Measurements from ENCODE around the gene HMG20A.

Gene HMG20A

DNA sequence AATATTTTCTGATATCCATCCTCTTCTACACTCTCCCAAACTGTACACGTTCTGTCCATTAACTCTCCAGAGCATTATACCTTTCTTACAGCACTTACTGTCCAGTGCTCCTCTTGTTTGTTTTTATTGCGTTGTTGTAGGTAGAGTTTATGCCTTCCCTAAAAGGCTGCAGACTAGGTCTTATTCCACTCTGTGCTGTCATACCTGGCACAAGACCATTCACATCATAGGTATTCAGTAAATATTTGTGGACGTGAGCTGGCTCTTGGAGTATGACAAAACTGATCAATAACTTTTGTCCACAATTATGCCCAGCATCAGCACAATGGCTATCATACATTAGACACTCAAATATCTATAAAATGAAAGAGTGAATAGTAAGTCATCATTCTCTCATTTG lies 4.4 kb downstream of the HMG20A start:
- no peak for DNase-seq (ENCODE audit: insufficient read length, low spot score)
- FAIRE-seq: no peak

DNA sequence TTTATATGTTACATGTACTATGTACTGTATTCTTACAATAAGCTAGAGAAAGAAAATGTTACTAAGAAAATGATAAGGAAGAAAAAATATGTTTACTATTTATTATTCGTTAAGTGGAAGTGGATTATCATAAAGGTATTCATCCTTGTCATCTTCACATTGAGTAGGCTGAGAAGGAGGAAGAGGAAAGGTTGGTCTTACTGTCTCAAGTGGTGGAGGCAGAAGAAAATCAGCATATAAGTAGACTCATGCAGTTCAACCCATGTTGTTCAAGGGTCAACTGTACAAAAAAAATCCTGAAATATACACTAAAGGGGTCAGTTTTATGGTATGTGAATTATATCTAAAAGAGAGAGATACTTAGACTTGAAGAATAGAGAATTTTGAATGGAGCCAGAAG lies 5.7 kb downstream of the HMG20A start:
- FAIRE-seq (no peak), DNase-seq (ENCODE audit: insufficient read length, low spot score) (no peak)

DNA sequence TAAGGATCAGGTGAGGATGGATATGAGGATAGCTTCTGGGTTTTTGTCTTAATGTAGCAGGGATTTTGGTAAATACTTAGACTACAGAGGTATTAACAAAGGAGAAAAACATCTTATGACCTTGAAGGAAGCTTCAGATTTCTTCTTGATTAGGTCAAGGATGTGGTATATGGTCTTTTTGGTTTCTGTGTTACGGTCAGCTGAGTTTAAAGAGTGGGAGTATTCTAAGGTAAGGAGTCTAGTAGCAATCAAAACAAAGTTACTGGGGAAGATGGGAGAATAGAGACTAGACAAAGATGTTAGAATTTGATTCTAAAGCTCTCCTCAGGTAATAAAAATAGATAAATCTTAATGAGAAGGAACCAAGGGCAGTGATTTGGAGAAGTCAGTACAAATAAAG lies 6.2 kb downstream of the HMG20A start:
- DNase-seq (ENCODE audit: insufficient read length, low spot score): no peak
- no peak for FAIRE-seq

DNA sequence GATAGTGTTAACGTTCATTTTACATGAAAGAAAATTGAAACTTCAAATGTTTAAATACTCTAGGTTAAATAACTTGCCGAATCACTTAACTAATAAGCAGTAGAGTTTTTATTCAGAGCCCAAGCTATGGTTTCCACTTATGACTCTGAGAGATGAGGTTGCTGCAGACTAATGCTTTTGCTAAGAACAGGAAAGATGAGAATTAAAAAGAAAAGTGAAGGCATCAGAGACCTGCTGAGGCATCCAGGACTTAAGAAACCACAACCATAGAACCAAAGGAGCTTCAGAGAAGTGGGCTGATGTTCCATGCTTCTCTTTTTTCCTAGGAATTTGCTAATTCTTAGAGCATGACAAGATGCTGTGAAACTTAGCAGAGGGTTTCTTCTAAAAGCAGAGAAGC lies 9.5 kb downstream of the HMG20A start:
- no peak for FAIRE-seq

DNA sequence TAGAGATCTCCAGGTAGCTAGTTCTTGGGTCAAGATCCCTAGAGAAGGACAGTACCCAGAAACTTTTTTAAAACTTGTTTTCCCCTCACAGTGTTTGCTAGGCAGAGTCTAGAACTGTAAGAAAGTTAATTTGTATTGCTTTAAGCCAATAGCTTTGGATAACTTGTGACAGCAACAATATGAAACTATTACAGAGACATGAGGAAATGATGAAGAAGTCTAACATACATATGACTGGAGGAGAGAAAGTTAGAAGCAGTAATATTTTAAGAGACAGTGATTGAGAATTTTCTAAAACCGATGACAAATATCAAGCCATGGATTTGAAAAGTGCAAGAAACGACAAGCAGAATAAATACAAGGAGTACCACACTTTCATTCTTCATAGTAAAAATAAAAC lies 10.0 kb downstream of the HMG20A start:
- FAIRE-seq (no peak), DNase-seq (ENCODE audit: insufficient read length, low spot score) (no peak)

More for the DNA sequence above, 9.5 kb downstream of the HMG20A start:
- DNase-seq (ENCODE audit: insufficient read length, low spot score): no peak

DNA sequence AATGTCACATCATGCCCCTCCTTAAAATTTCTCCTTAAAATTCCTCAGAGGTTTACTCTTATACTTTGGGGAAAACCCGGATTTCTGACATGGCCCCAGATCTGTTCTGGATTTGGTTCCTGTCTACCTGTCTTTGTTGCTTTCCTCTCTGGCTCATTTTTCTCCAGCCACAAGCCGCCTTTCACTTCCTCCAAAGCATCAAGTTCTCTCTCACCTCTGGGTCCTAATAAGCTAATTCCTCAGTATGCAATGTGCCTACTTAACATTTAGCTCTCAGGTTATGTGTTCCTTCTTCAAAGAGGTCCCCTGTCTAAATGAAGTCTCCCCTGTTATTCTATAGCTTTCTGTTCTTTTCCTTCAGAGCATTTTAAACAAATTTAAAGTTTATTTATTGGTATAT lies 16.1 kb downstream of the HMG20A start:
- DNase-seq (ENCODE audit: insufficient read length, low spot score): no peak
- no peak for FAIRE-seq

DNA sequence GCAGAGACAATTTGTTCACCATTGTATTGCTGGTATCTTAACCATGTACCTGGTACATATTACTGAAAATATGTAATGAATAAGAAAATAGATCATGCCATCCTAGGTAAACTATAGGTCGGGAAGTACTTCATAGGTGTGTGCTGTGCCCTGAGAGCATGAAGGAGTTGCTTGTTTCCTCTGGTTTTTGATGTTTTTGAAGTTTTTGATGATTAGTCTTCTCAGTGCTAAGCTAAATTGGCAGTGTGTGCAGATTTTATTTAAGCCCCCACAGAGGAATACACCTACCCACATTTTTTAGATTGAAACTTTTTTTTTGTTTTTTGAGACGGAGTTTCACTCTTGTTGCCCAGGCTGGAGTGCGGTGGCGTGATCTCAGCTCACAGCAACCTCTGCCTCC lies 16.6 kb downstream of the HMG20A start:
- DNase-seq (ENCODE audit: insufficient read length, low spot score) (no peak), FAIRE-seq (no peak)

DNA sequence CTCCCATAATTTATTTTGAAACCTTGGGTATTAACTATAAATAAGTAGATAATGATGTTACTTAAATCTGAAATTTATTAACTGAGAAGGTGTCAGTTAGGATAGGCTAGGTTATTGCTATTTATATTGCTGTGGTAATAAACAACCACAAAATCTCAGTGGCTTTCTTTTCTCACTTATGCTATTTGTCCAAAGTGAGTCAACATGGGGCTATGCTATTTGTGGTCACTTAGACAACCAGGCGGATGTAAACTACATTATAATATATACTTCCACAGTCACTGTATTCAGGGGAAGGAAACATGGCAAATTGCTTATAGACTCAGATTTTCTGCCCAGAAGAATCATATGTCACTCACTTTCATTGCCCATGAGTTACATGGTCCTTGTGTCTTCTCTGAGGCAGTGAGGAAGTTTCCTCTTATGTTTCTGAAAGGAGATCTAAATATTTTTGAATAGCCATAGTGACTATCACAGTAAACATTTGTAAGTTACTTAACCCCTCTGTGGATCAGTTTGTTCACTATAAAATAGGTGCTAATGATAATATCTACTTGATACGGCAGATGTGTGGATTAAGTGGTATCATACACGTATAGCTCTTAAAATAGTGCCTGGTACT lies 19.8 kb downstream of the HMG20A start:
- DNase-seq (ENCODE audit: insufficient read length, low spot score) (peak; percentile 22), FAIRE-seq (no peak)

DNA sequence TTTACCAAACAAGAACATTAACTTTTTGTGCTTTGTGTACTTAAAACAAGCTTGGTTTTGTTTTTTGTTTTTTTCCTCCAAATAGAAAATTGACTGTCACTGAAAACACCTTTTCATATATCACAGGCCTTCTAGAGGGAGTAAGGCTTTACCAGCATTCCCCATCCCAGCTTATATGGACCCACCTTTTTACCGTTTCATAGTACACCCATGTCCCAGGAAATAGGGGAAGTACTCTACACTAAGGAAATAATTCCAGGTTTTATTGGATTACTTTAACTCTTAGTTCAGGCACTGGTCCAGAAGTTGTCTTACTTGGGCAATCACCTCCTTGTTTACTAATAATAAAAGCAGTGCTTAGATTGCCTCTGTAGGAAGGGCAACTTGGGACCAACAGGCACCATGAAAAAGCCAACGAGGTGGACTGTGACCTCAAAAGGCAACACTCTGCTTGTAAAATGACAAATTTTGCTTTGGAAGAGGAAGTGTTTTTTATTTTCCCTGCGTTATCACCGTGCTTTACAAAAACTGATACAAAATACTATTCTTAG lies 26.2 kb downstream of the HMG20A start:
- FAIRE-seq (no peak), DNase-seq (ENCODE audit: insufficient read length, low spot score) (no peak)

DNA sequence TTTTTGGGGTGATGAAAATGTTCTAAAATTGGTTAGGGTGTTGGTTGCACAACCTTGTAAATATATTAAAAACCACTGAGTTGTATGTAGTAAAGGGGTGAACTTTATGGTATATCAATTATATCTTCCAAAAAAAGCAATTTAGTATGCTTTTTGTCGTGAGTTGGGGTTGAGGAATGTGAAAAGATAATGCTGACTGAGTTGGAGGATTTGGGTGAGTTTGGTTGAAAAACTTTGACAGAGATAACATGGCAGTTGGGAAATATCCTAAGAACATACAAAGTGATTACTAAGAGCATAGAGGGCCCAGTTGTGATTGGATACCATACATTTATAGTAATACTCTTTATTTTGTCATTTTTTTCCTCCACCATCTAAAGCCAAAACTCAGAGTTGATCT lies 33.6 kb downstream of the HMG20A start:
- FAIRE-seq: no peak
- no peak for DNase-seq (ENCODE audit: insufficient read length, low spot score)

DNA sequence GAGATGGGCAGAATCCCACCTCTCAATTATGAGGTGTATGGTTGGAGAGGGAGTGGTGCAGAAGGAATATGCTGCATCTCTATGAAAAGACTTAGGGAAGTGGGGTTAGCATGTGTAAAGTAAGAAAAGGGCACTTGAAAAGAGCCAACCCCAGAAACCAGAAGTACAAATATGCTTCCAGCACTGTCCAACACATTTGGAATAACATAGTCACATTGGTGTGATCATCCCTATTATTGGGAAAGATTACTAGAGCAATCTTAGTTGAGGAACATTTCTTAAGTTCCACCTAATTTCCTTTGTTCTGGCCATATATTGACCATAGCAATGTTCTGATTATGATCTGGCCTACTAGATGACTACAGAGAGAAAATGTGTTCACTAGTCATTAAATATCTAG lies 34.3 kb downstream of the HMG20A start:
- DNase-seq (ENCODE audit: insufficient read length, low spot score) (no peak), FAIRE-seq (no peak)

DNA sequence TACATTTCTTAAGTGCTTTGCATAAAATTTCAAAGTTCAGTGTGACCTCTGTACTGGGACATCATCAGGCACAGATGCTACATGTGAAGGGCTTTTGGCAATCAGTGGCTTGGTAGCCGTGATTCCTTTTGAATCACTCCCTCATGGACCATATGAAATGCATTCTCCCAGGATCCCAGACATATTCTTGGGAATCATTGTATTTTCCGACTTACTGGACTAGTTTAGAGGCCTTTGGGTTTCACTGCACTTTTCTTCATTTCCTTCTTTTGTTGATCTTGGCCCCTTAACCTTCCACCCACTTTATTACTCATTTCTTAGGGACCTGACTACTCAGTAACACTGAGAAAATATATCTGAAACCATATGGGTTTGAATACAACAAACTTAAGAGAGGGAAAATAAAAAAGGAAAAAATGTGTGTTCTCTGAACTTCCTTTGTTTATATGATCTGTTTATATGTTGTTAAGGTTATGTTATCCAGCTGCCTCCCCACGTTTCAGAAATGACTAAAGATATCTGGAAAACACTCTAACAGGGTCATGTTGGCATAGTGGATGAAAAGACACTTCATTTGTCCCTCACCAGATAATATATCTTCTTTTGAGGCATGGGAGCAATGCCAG lies 35.1 kb downstream of the HMG20A start:
- DNase-seq (ENCODE audit: insufficient read length, low spot score) (no peak), FAIRE-seq (no peak)

DNA sequence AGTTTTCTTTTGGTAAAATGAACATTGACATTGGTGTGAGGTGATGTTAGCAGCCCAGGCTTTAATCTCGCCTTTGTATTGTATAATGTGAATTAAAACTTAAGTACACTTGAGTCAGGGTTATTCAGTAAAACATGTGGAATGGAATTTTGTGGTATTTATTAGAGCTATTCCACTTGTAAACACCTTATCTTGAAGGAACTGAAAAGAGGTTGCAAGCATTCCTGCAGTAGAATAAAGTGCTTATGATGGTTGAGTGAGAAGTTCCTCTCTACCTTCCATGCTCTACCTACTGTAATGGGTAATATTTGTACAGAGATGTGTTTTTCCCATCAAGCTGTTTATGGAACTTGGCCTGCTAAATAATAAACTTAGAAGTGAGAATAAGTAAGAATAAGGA lies 36.1 kb downstream of the HMG20A start:
- FAIRE-seq: no peak
- no peak for DNase-seq (ENCODE audit: insufficient read length, low spot score)

DNA sequence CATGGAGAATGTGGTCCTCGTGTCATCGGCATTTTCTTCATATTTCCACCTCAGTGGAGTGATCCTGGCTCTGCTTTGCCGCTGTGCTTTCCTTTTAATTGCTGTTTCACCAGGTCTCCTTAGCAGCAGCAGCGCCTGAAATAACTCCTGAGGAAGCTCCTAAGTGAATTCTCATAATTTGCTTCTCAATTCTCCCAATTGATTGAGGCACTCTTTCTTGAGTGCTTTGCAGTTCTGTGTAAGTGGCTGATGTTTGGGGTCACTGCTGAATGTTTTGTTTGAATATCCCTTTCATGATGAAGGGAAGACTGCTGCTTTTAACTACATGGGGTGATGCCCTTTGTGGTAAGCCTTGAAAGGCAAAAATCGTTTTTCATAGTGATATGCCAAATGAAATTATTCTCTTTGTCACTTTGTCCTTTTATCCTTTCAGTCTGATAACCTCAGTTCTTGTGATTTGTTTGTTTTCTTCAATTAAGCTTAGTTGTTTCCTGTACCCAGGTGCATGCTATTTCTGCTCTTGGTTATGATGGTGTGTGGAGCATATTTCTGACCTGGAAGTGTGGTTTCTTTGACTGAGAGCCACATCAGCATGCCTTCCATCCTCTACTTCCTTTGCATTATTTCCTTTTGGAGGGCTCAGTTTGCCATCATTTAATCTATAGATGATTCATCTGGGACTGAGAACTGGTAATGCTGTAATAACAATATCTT lies 36.7 kb downstream of the HMG20A start:
- DNase-seq (ENCODE audit: insufficient read length, low spot score) (no peak), FAIRE-seq (no peak)

DNA sequence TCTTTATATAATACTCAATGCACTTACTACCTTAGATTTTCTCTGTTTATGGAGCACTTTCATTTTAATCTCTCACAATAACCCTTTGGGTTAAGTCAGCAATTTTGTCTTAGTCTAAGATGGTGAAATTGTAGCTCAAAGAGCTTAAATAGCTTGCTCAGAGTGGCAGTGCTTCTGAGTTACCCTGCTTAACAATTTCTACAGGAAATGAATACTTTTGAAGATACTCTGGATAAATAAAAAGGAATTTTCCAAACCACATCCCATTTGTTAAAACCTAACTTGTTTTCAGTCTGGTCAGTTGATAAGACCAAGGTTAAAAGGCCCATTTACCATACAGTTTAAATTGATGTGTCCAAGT lies 37.2 kb downstream of the HMG20A start:
- no peak for FAIRE-seq

DNA sequence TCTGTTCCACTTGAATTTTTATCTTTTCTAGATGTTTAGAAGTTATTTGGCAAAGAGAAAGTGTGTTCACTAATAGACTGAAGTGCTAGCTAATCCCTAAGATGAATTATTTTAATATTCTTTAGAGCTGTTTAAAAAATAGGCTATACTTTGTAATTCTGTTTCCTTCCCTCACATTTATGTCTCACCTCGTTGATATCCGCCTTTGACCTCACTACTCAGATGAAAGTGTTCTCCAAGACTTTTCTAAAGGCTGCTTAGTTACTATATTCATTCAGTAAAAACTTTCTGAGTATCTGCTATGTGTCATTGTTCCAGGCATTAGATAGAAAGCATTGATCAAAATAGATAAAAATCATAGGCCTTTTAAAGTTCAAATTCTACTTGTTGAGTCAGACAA lies 38.3 kb downstream of the HMG20A start:
- FAIRE-seq (no peak), DNase-seq (ENCODE audit: insufficient read length, low spot score) (no peak)

More for the DNA sequence above, 37.2 kb downstream of the HMG20A start:
- DNase-seq (ENCODE audit: insufficient read length, low spot score): no peak

DNA sequence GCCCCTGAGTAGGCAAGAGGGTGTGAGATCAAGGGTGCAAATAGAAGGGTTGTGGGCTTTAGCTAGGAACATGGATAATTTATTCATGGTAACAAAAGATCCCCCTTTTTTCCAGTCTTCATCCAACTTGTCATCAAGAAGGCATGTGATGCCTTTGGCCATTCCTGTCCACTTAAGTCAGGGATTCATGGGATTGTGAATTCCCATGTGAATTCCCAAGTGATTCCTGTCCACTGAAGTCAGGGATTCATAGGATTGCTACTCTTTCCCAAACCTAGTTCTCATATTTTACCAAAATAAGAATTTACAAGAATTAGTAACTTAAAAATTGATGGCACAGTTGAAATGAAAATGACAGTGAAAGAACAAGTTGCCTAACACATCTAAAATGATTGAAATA lies 40.8 kb downstream of the HMG20A start:
- FAIRE-seq: no peak

DNA sequence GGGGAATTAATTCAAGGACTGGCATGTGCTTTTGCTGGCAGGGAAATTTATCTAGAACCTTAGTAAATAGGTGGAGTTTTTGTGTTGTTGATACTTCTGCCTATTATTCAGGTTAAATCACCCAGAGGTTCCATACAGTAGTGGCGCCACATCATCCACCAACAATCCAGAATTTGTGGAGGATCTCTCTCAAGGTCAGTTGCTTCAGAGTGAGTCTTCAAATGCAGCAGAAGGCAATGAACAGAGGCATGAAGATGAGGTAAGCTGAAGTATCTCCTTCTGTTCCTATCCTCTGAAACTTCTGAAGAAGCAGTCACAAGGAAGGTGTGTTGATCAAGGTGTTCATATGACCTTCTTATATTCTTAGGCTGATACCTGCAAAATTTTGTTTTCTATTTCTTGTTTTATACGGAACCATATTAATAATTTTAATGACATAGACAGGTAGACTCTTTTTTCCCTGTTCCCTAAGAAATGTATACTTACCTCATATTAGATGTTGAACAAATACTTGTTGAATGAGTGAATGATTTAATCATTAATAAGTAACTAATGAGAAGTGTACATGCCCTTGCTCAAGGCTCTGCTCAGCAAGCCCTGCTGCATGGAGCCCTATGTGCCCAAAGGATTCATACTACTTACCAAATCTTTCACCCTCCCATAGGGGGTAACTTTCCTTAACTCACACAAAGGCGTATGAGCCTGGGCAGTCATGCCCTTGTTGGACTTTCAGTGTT lies 43.6 kb downstream of the HMG20A start:
- DNase-seq (ENCODE audit: insufficient read length, low spot score) (no peak), FAIRE-seq (no peak)

More for the DNA sequence above, 40.8 kb downstream of the HMG20A start:
- DNase-seq (ENCODE audit: insufficient read length, low spot score): no peak

DNA sequence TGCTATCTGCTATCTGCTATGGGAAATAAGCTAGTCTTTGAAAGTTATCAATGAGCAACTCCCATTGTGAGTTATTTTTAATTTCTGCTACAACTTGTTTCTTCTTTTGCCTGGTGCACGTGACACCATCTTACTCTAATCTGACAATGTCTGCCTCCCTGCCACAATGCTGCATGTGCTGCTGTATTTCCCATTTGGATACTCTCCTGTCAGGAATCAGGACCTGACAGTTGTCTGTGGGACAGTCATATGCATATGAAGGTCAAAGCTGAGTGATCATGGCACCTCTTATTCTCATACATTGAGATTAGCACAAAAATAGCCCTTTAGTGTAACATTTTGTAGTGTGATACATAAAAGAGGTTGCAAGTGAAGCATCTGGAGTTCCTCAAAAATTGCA lies 45.8 kb downstream of the HMG20A start:
- DNase-seq (ENCODE audit: insufficient read length, low spot score) (no peak), FAIRE-seq (no peak)

DNA sequence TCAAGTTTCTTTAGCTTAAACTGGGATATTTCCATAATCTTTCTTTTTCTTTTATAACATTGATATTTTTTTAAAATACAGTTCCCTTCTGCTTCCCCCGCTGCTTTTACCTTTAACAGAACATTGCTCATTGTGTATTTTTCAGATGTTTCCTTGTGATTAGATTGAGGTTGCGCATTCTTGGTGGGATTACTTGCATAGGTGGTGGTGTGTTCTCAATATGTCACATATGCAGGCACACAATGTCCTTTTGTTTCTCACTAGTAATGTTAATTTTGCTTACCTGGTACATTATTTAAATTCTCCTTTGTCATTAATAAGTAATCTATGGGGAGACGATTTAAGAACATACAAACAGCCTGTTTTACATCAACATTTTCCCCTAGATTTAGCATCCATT lies 48.2 kb downstream of the HMG20A start:
- no peak for DNase-seq (ENCODE audit: insufficient read length, low spot score)

DNA sequence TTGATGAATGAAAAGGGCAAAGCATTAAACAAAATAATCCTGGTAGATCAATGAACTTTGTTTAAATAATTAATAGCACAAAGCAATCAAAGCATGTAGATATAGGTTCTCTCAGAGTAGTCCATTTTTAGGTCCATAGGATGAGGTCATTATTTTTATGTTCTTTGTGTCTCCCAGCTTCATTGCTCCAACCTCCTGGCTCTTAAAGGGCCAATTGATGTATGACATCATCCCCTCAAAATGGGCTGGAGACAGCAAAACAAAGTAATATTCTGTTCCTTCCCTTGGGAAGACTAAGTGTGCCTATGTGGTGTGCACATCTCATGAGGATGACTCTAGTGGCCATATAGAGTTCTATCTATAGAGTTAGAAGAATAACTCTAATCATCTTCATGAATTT lies 49.5 kb downstream of the HMG20A start:
- FAIRE-seq (no peak), DNase-seq (ENCODE audit: insufficient read length, low spot score) (no peak)

More for the DNA sequence above, 48.2 kb downstream of the HMG20A start:
- no peak for FAIRE-seq

Data from HTR-8/SVneo (cell line).